KOPT-K1 (cell line): ENCODE data around the gene ITPR1.
A peak's percentile ranks its signal among the peaks of the same experiment; 100 is the strongest.

Experiments used
- H3K27ac ChIP-seq: fragments of 200-600 bp; sonication (generic); 2 replicates; pipeline ENCODE4 v1.5.1; 2016; ENCODE audit warnings: antibody characterized with exemption, mild to moderate bottlenecking, low read depth, low read length; ENCODE audit not compliant: poor library complexity, severe bottlenecking
- H3K36me3 ChIP-seq: fragments of 200-600 bp; sonication (generic); 2 replicates; pipeline ENCODE4 v1.5.1; 2017; ENCODE audit warnings: antibody characterized with exemption, mild to moderate bottlenecking, low read length, moderate library complexity; ENCODE audit not compliant: insufficient read depth
- H3K9me3 ChIP-seq: fragments of 200-600 bp; sonication (generic); 2 replicates; pipeline ENCODE4 v1.5.1; 2017; ENCODE audit warnings: antibody characterized with exemption, low read length, mild to moderate bottlenecking; ENCODE audit not compliant: insufficient read depth, poor library complexity, severe bottlenecking

Gene ITPR1

DNA sequence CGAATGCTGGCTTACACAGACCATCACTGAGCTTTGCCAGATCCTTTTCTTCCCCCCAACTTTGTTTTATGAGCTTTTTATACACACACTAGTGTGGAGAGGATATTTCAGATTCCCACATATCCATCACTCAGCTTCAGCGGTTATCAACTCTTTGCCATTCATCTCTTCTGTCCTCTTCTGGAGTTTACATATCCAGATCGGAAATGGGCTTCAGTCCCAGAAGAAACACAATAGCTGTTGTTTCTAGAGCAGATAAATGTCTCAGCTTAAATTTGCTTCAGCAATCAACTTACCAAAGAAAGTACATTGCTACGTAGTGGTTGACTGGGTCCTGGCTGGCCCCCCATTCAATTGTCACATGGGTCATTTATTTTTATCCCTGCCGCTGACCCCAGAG is 300.2 kb downstream of the ITPR1 start:
- no peaks in the 10 kb centered on the region for H3K9me3 ChIP-seq
- H3K36me3 ChIP-seq = peaks cover 25% of the 10 kb centered on the region; the same call in 1 of the 2 replicates
- H3K27ac ChIP-seq = no peak overlapping the region

DNA sequence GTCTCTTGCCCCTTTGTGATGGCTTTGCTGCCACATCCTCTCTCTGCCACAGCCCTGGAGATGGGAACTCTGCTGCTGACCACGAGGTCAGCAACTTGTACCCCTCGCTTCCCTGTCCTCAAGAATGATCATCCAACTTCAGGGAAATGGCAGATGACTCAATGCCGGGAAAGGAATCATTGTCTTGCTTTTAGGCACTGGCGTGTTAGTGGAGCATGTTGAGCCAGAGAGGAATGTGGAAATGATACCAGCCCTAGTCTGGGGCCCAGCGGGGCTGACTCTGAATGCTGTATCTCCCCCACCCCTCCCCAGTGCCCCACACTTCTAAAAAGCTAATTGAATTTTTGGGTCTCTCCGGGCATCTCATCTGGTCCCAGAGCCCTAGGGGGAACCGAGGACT is 301.2 kb downstream of the ITPR1 start:
- Histone ChIP-seq H3K36me3 (peaks cover 15% of the 10 kb centered on the region; the same call in 1 of the 2 replicates), H3K9me3 (no peaks in the 10 kb centered on the region), H3K27ac (no peak overlapping the region)

DNA sequence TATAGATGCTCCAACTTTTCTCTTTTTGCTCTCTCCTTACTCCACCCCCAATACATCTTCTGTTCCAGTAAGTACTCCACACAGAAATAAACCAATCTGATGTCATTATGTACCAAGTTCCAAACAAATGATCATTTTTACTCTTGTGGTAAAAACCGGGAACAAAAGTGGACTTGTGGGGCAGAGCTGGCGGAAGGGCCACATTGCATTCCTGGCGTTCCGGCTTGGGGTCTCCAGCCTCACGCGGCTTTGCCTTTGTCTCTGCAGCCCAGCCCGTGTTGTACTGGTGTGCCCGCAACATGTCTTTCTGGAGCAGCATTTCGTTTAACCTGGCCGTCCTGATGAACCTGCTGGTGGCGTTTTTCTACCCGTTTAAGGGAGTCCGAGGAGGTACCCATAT is 301.6 kb downstream of the ITPR1 start:
- Histone ChIP-seq H3K27ac (no peak overlapping the region), H3K36me3 (peaks cover 14% of the 10 kb centered on the region; the same call in 1 of the 2 replicates), H3K9me3 (no peaks in the 10 kb centered on the region)

DNA sequence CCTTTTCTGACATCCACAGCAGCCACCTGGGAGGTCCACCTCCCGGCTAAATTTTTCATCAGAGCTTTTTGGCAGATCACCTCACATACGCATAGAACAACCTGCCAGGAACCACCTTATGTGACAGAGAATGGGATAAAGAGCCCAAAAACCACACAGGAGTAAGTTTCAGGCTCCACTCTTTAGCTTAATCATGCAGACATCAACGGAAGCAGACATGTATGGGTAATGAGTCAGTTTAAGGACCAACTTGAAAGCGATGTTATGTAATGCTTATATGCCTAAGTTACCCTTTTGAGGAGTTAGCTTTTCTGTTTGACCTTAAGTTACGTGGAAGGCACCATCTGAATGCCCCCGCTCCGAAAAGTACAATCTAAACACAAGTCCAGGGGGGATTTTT is 302.8 kb downstream of the ITPR1 start:
- Histone ChIP-seq H3K36me3 (peaks cover 9% of the 10 kb centered on the region; the same call in 1 of the 2 replicates), H3K9me3 (no peaks in the 10 kb centered on the region), H3K27ac (no peak overlapping the region)

DNA sequence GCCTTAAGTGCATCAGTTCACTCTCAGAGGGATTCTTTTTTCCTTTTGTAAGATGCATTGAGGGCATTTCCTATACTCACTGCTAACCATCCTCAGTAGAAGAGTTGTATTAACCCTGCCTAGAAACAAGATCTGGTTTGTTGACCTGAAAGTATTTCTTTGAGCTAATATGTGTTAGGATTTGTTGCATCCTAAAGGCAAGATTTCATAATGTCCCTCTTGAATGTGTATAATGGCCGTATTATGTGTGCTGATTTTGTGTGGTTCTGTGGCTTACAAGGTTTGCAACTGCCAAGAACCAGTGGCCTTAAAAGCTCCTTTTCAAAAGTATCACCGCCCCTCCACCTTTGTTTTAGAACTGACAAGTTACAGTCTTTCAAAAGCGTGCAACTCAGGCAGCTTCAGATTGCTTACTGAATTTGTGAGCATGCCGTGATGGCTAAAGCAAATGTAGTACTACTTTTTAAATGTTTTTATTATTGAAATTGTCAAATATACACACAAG is 304.1 kb downstream of the ITPR1 start:
- H3K36me3 ChIP-seq = 0 out of 2 replicates have a peak, but pooled peaks cover 4% of the 10 kb centered on the region
- no peaks in the 10 kb centered on the region for H3K9me3 ChIP-seq
- H3K27ac ChIP-seq = no peak overlapping the region

DNA sequence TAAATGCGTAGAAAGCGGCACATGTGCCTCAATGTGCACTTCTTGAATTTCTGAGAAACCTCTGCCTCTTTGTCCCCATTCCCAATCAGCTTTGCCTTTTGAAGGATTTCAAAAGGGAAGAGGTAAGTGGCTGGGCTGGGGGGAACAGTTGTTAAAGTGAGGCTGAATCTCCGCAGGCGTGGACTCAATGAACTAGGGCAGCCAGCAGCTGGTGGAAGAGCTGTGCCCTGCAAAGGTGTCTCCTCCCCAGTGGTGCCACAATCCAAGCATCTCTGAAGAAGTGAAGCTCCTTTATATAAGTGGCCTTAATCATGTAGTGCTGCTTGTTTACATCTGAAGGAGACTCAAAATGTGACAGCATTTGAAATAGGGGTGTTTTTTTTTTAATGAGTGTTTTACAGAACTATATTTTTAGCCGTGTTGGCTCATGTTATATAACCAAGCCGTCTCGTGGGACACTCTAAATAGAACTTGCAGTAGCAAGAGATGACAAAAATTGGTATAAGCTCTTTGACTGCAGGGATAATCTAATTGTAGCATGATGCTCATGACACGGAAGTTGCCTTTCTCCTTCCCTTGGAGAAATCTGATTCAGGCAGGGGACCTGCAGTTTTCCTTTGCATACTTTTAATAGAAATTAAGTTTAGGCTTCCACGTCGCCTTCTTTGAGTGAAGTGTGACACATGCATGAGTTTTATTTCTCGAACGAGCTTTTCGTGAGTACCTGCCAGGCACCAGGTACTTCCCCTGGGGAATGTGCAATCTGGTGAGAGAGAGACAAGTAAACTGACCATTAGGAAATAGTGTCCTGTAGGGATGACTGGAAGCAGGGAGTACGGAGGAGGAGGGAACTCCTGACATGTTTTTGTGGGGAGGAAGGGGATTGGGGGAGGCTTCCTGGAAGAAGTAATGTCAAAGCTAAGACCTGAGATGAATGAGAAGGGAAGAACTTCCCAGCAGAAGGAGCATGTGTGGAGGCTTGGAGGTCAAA is 306.4 kb downstream of the ITPR1 start:
- Histone ChIP-seq H3K27ac (no peak overlapping the region), H3K9me3 (peaks cover 7% of the 10 kb centered on the region), H3K36me3 (peaks cover 15% of the 10 kb centered on the region; the same call in 1 of the 2 replicates)

DNA sequence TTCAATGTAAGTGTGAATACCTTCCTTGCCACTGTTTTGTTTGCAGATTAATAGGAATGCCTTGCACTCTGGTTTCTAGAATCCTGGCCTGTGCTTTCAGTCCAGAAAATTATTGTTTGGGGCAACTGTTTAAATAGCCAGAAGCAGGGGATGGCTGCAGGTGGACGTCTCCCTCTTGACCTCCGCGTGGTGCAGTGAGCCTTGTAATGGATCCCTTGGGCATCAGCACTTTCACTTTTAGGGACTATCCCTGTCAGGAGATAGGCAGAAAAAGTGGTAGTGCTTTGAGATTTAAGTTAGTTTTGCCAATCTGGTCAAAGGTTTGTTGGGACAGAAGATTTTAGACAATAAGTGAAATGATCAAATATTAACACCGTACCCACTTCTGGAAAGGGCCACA is 307.4 kb downstream of the ITPR1 start:
- Histone ChIP-seq H3K9me3 (peaks cover 7% of the 10 kb centered on the region), H3K36me3 (peaks cover 15% of the 10 kb centered on the region; the same call in 1 of the 2 replicates), H3K27ac (no peak overlapping the region)

DNA sequence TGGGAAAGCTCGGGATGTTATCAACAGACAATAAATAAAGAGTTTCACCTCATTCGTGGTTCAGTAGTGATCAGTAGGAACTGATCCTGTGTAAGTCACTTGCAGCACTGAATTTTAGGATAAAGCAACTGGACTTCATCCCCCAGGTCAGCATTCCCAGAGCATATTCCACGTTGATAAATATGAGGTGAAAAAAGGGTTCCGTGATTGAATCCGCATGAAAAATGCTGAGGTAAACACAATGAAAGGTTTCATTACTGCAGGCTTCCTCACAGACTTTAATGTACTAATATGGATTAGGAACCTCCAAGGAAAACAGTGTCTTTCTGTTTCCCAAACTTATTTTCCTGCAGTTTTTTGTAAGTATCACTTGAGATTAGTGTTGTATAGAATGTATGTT is 308.7 kb downstream of the ITPR1 start:
- Histone ChIP-seq H3K9me3 (peaks cover 7% of the 10 kb centered on the region), H3K27ac (no peak overlapping the region), H3K36me3 (peaks cover 15% of the 10 kb centered on the region; the same call in 1 of the 2 replicates)

DNA sequence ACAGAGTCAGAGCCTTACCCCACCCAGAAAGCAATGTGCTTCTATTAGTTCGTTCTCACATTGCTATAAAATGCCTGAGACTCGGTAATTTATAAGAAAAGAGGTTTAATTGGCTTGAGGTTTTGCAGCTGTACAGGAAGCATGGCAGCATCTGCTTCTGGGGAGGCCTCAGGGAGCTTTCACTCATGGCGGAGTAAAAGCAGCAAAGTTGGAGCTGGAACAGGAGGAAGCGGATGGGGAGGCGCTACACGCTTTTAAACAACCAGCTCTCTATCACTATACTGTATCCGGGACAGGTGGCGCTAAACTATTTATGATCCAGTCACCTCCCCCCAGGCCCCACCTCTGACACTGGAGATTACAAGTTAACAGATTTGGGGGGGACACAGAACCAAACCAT is 309.8 kb downstream of the ITPR1 start:
- no peak overlapping the region for H3K27ac ChIP-seq
- H3K9me3 ChIP-seq = peaks cover 7% of the 10 kb centered on the region
- peaks cover 15% of the 10 kb centered on the region; the same call in 1 of the 2 replicates for H3K36me3 ChIP-seq

DNA sequence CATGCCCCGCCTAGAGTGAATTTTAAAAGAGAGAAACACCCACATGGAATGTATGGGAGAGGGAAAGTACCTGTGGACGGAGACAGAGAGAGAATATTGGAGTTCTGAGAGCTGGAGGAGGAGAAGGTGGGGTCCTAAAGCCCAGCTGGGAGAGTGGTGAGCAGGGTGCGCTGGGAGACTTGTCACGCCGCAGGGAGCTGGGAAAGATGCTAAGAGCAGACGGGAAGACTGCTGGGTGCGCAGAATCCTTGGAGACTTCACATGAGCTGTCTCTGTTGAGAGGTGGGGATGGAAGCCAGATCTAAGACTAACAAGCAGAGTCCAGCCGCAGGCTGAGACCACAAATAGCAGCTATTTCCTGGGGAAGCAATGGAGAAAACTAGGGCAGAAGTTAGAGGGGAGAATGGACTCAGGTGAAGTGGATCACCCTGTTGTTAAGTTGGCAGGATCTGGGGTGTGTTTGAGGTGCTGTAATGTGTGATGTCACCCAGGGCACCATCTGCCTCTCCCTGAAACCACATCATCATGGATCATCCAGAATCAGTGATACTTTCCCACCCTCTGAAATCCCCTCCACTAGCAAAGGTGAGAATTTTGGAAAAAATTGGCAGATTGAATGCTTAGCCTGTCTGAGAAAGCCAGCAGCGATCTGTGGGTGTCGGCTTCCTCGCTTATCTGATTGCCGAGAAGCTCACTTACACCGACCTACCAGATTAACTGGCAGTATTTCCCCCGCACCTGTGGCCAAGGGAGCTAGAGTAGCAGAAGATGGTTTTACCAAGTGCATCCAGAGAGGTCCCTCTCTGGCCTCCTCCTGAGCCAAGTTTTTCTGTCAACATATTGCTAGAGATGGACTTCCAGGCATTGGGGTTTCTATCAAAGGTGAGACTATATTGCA is 311.3 kb downstream of the ITPR1 start:
- Histone ChIP-seq H3K36me3 (peaks cover 15% of the 10 kb centered on the region; the same call in 1 of the 2 replicates), H3K9me3 (peaks cover 7% of the 10 kb centered on the region), H3K27ac (peak overlapping the region; percentile 41)

DNA sequence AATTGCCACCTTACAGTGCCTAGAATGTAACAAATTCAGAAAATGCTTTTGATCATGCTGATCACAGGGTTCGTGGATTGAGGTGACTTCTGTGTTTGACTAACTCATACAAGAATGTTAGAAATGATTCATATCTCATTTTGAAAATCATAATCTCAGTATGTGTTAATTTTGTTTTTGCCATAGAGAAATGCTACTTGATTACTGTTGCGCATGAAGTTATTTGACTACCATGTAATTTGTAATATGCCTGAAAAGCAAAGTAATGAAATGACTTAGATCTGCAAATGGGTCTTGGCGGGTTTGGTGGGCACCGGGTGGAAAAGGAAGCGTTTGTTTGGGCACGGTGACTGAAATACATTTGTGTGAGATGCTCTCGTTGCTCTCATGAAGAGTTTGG is 312.5 kb downstream of the ITPR1 start:
- peaks cover 7% of the 10 kb centered on the region for H3K9me3 ChIP-seq
- H3K36me3 ChIP-seq = peaks cover 15% of the 10 kb centered on the region; the same call in 1 of the 2 replicates
- no peak overlapping the region for H3K27ac ChIP-seq

DNA sequence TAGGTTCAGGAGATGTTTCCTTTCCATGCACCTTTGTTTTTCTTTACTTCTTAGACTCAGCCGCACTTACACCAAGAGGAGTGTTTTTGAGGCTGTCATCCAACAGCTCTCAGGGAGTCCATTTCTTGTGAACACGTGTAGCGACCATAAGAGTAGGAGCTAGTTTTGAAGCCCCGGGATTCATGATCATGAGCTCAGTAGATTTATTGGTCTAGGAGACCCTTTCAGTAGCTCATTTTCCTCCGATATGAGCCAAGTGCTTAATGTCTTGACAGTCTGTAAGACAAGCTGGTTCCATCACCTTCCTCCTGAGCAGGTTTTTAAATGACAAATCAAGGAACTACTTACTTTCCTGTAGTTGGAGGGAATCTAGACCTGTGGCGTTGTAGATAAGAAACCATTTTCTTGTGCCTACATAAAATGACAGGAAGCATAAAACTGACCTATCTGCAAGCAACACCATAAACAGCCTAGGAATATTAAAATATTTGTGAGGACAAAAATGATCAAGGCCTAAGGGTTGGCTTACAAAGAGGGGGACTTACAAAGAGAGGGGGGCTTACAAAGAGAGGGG is 313.5 kb downstream of the ITPR1 start:
- H3K36me3 ChIP-seq = peaks cover 15% of the 10 kb centered on the region; the same call in 1 of the 2 replicates
- peaks cover 7% of the 10 kb centered on the region for H3K9me3 ChIP-seq
- no peak overlapping the region for H3K27ac ChIP-seq

DNA sequence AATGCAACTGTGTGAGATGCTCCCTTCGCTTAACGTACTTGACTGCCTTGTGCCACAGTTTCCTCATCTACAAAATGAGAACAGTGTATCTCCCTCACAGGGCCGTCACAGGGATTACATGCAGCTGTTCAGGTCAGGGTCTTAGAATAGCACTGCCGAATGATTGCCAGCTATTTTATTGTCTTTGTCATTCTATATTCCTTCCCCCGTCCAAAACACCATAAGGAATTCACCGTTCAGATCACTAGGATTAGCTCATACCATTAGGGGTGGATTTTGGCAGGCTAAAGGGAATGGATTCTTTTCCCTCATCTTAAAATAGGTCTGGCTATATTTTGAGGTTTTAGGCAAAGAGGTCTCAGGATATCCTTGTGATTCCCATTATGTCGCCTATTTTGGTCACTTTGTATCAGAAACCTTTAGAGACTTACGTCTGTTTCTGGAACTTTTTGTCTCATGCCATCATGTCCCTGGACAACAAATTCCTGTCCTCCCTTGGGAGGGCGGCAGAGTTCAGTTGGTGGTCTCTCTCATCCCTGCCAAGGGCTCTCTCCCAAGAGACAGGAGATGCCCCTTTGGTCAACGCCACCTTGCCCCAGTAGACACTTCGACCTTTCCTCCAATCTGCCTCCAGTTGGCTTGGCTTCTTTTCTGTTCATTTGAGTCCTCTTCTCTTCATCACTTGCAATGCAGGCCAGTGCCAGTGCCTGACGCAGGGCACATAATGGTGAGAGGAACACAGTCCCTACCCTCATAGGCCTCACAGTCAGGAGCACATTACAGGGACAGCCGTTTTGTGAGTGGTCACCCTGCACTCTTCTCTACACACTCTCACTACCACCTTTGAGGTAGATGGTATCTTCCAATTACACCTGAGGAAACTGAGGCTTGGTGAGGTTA is 314.5 kb downstream of the ITPR1 start:
- peaks cover 8% of the 10 kb centered on the region; the same call in 1 of the 2 replicates for H3K36me3 ChIP-seq
- no peak overlapping the region for H3K27ac ChIP-seq
- H3K9me3 ChIP-seq = peaks cover 5% of the 10 kb centered on the region

DNA sequence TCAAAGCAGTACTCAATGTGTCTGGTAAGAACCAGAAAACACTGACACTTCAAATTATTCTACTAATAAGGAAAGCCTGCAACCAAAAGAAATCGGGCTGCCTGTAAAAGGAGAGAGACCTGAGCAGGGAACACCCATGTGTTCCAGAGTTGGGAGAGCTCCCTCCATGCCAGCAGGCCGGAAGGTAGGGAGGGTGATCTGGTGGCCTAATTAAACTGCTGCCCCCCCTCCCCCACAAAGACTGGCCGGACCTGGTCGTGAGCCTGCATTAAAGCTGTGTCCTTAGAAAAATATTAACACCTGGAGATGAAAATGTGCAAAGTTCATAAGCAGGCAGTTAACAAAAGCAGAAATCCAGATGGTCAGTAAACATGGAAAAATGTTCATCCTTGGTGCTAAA is 315.5 kb downstream of the ITPR1 start:
- Histone ChIP-seq H3K36me3 (peaks cover under 1% of the 10 kb centered on the region; the same call in 1 of the 2 replicates), H3K9me3 (no peaks in the 10 kb centered on the region), H3K27ac (no peak overlapping the region)
